Effector memory CD4-positive, alpha-beta T cell (primary cell): ENCODE results near the gene MYO7A.

Experiments
- DNase-seq, 3 donors: peaks; one replicate each; pipeline ENCODE4 v3.0.0-alpha.2; 2020
- H3K27ac ChIP-seq: 2 replicates; pipeline ENCODE4 v1.7.0; 2013; ENCODE audit warnings: mild to moderate bottlenecking, low read length, moderate library complexity; ENCODE audit not compliant: insufficient read depth, poor library complexity, severe bottlenecking
- H3K27me3 ChIP-seq: replicated peaks from 2 replicates; pipeline ENCODE4 v1.7.0; 2013; ENCODE audit warnings: mild to moderate bottlenecking, low read length; ENCODE audit not compliant: insufficient read depth, control insufficient read depth, poor library complexity, severe bottlenecking
- H3K36me3 ChIP-seq: 2 replicates; pipeline ENCODE4 v1.7.0; 2013; ENCODE audit warnings: mild to moderate bottlenecking, low read length, moderate library complexity; ENCODE audit not compliant: control insufficient read depth, insufficient read depth
- H3K4me1 ChIP-seq: 2 replicates; pipeline ENCODE4 v1.7.0; 2013; ENCODE audit warnings: low read length, mild to moderate bottlenecking; ENCODE audit not compliant: control insufficient read depth, insufficient read depth, poor library complexity, severe bottlenecking
- H3K4me3 ChIP-seq: 2 replicates; pipeline ENCODE4 v1.7.0; 2013; ENCODE audit warnings: low read length, low read depth, mild to moderate bottlenecking; ENCODE audit not compliant: insufficient read depth, poor library complexity, severe bottlenecking
- H3K9me3 ChIP-seq: 2 replicates; pipeline ENCODE4 v1.7.0; 2013; ENCODE audit warnings: mild to moderate bottlenecking, low read length, moderate library complexity; ENCODE audit not compliant: control insufficient read depth

Gene MYO7A

DNA sequence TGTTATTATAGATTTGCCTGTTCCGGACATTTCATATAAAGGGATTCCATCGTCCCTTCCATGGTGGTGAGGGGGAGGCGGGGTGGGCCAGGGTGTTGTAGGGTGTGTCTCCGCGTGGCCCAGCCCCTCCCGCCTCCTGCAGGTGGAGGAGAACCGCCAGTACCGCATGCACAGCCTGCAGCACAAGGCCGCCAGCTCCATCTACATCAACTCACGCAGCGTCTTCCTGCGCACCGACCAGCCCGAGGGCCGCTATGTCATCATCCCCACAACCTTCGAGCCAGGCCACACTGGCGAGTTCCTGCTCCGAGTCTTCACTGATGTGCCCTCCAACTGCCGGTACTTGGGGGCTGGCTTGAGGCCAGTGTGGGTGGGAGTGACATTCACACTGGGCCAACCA is 7.5 kb upstream of the MYO7A start:
- no peaks in the 10 kb centered on the region for H3K27me3 ChIP-seq
- H3K4me1 ChIP-seq = no peaks in the 10 kb centered on the region
- no peak overlapping the region for H3K4me3 ChIP-seq
- H3K36me3 ChIP-seq = no peaks in the 10 kb centered on the region
- H3K27ac ChIP-seq = no peak overlapping the region
- no peaks in the 10 kb centered on the region for H3K9me3 ChIP-seq
- DNase-seq = no peak

DNA sequence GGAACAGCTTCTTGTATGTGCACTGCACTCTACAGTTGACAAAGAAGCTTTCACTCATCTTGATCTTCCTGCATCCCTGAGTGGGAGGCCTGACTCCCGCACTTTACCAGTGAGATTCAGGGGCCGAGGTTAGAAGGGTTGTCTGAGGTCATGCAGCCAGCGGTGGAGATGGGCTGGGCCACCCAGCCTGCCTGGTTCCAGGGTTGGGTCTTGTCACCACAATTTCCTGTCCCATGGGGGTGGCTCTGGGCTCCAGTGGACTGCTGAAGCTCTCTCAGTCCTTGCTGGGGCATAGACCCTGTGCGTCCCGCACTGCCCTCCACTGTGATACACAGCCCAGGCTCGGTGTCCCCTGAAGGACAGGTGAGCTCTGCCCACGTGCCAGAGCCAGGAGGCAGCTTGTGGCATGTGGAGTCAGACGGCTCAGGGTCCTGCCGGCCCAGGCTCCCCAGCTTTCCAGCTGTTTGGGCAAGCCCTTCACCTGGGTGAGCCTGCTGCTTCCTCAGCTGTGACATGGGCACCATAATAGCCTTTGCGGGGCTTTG is 6.9 kb upstream of the MYO7A start:
- Histone ChIP-seq H3K9me3 (no peaks in the 10 kb centered on the region), H3K27ac (no peak overlapping the region), H3K4me1 (no peaks in the 10 kb centered on the region), H3K36me3 (no peaks in the 10 kb centered on the region), H3K4me3 (no peak overlapping the region), H3K27me3 (no peaks in the 10 kb centered on the region)
- no peak for DNase-seq

DNA sequence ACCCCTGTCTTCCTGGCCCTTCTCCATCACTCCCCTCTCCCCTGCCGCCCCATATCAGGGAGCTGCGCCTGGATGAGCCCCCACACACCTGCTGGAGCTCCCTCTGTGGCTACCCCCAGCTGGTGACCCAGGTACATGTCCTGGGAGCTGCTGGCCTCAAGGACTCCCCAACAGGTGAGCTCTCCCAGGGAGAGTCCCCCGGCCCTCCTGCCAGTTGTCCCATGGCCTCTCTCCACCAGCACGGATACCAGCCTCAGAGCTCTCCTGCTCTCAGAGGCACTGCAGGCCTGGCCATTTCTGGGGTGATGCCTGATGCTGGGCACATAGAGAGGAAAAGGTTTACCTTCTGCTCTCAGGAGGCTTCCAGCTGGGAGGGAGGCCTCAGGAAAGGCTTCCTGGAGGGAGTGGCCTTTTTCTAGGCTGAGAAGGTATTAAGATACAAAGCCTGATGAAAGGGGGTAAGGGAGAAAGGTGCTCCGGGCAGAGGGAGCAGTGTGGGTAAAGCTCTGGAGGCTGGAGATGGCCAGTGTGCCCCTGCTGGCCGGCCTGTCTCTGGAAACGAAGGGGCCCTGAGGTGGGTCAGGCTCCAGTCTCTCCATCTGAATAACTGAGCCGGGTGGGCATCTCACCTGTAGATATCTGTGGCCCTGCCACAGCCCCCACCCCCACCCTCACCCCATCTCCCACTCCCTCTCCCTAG is 6.0 kb upstream of the MYO7A start:
- Histone ChIP-seq H3K4me1 (peaks cover 2% of the 10 kb centered on the region), H3K9me3 (no peaks in the 10 kb centered on the region), H3K4me3 (no peak overlapping the region), H3K27ac (no peak overlapping the region), H3K27me3 (no peaks in the 10 kb centered on the region), H3K36me3 (no peaks in the 10 kb centered on the region)
- no peak for DNase-seq

- H3K4me3 ChIP-seq = no peak overlapping the region
- no peaks in the 10 kb centered on the region for H3K9me3 ChIP-seq
- no peaks in the 10 kb centered on the region for H3K36me3 ChIP-seq
- no peaks in the 10 kb centered on the region for H3K27me3 ChIP-seq
- DNase-seq = no peak
- H3K27ac ChIP-seq = no peak overlapping the region
- H3K4me1 ChIP-seq = peaks cover 9% of the 10 kb centered on the region
Measured at GRCh38 chr11:77122576-77123212, 5.4 kb upstream of the MYO7A start.

GRCh38 chr11:77123591-77123990 is 4.5 kb upstream of the MYO7A start:
- H3K36me3 ChIP-seq = no peaks in the 10 kb centered on the region
- H3K9me3 ChIP-seq = no peaks in the 10 kb centered on the region
- no peaks in the 10 kb centered on the region for H3K27me3 ChIP-seq
- no peak overlapping the region for H3K4me3 ChIP-seq
- no peak for DNase-seq
- no peak overlapping the region for H3K27ac ChIP-seq
- H3K4me1 ChIP-seq = peaks cover 10% of the 10 kb centered on the region

GRCh38 chr11:77124041-77124440 is 4.0 kb upstream of the MYO7A start:
- Histone ChIP-seq H3K9me3 (no peaks in the 10 kb centered on the region), H3K4me1 (peaks cover 10% of the 10 kb centered on the region), H3K27ac (no peak overlapping the region), H3K27me3 (no peaks in the 10 kb centered on the region), H3K36me3 (no peaks in the 10 kb centered on the region), H3K4me3 (no peak overlapping the region)
- no peak for DNase-seq

- Histone ChIP-seq H3K4me3 (no peak overlapping the region), H3K36me3 (no peaks in the 10 kb centered on the region), H3K27me3 (no peaks in the 10 kb centered on the region), H3K27ac (no peak overlapping the region), H3K4me1 (peaks cover 10% of the 10 kb centered on the region), H3K9me3 (no peaks in the 10 kb centered on the region)
- DNase-seq = no peak
Measured at GRCh38 chr11:77124488-77124887, 3.6 kb upstream of the MYO7A start.

DNA sequence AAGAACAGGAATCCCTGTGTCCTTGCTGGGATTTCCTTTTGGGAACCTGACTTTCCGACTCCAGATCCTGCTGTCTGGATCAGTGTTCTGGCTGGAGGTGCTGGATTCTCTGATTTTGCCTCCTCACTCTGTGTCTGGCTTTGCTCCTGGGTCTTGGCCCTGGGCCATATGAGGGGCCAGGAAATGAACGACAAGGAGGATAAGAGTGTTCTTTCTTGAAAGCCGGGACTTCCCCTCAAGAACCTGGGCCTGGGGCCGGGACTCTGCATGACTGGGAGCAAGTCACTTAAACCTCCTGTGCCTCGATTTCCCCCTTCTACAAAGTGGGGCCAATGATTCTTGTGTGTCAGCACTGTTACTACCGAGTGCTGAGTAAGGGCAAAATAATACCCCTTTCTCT is 2.9 kb upstream of the MYO7A start:
- Histone ChIP-seq H3K9me3 (no peaks in the 10 kb centered on the region), H3K36me3 (no peaks in the 10 kb centered on the region), H3K27me3 (no peaks in the 10 kb centered on the region), H3K4me1 (peaks cover 10% of the 10 kb centered on the region), H3K4me3 (no peak overlapping the region), H3K27ac (no peak overlapping the region)
- no peak for DNase-seq

GRCh38 chr11:77125695-77126094 is 2.4 kb upstream of the MYO7A start:
- Histone ChIP-seq H3K4me3 (no peak overlapping the region), H3K4me1 (peaks cover 10% of the 10 kb centered on the region), H3K27me3 (no peaks in the 10 kb centered on the region), H3K9me3 (no peaks in the 10 kb centered on the region), H3K36me3 (no peaks in the 10 kb centered on the region), H3K27ac (no peak overlapping the region)
- no peak for DNase-seq

- H3K27ac ChIP-seq = no peak overlapping the region
- peaks cover 10% of the 10 kb centered on the region for H3K4me1 ChIP-seq
- no peaks in the 10 kb centered on the region for H3K9me3 ChIP-seq
- no peaks in the 10 kb centered on the region for H3K36me3 ChIP-seq
- no peaks in the 10 kb centered on the region for H3K27me3 ChIP-seq
- no peak overlapping the region for H3K4me3 ChIP-seq
- DNase-seq = no peak
Measured at GRCh38 chr11:77126156-77126775, 1.8 kb upstream of the MYO7A start.
